ENCODE data around the gene GLMP. TPM values are rescaled to one million over a fixed set of nuclear protein-coding genes. Genes with fewer than 3 reads are reported as not detected.

Gene GLMP, protein sequence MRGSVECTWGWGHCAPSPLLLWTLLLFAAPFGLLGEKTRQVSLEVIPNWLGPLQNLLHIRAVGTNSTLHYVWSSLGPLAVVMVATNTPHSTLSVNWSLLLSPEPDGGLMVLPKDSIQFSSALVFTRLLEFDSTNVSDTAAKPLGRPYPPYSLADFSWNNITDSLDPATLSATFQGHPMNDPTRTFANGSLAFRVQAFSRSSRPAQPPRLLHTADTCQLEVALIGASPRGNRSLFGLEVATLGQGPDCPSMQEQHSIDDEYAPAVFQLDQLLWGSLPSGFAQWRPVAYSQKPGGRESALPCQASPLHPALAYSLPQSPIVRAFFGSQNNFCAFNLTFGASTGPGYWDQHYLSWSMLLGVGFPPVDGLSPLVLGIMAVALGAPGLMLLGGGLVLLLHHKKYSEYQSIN
- total RNA-seq (ENCODE audit: unreplicated experiment), result 97.2 TPM
- long read RNA-seq, transcript GLMP-201 (6 exons, 1,604 nt), result major isoform, 27 of 71 reads
- long read RNA-seq, transcript GLMP-215 (5 exons, 1,364 nt), result minor isoform, 21 of 71 reads
- long read RNA-seq, partial matches to known transcripts, result 8 of 71 reads
- long read RNA-seq, other reads (novel, unspliced or antisense), result 13 of 71 reads

DNA sequence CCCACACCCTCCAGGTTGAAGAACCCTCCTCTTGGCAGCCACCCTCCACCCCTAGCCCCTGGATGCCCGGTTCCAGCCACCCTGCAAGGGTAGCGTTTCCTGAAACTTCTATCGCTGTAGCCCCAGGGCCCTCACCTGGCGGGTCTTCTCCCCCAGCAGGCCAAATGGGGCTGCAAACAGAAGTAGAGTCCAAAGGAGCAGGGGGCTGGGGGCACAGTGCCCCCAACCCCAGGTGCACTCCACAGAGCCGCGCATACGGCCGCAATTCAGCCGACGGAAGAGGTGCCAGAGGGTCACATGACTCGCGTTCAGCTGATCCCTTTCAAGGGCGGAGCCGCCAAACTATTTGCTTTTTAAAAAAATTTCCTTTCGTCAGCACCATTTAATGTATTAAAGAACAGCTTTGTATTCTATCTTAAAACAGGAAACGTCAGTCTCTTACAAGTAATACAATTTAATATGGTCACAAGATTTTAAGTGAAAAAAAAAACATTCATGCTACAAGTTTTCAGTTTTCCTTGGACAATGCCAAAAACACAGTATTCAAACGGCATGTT is at the start of gene GLMP:
GLMP (minus strand) TSS at position 289 of the 557 bp plus-strand sequence; CDS start at position 255, 34 bp downstream.
- no peak within 1 kb of the TSS for H3K27ac Mint-ChIP-seq (ENCODE audit: unreplicated experiment)
- H3K4me1 Mint-ChIP-seq (ENCODE audit: unreplicated experiment), result peaks cover 15% of the 10 kb centered on the region
- peak; percentile 40 for DNase-seq (ENCODE audit: low spot score)
- H3K9me3 Mint-ChIP-seq (ENCODE audit: unreplicated experiment), result no peaks in the 10 kb centered on the region
- peaks cover 8% of the 10 kb centered on the region for H3K27me3 Mint-ChIP-seq (ENCODE audit: unreplicated experiment)
- no peak for TF ChIP-seq CTCF (IDR thresholded peaks at IDR 0.05; ENCODE audit: unreplicated experiment)
- H3K4me3 Mint-ChIP-seq (ENCODE audit: unreplicated experiment), result peak within 1 kb of the TSS; percentile 91
- H3K36me3 Mint-ChIP-seq (ENCODE audit: low read depth, unreplicated experiment), result peaks cover 5% of the 10 kb centered on the region

GRCh38 chr1:156344409-156344808 is 48.9 kb upstream of the GLMP start:
- no peak overlapping the region for H3K4me3 Mint-ChIP-seq (ENCODE audit: unreplicated experiment)
- no peaks in the 10 kb centered on the region for H3K4me1 Mint-ChIP-seq (ENCODE audit: unreplicated experiment)
- H3K27ac Mint-ChIP-seq (ENCODE audit: unreplicated experiment), result no peak overlapping the region
- H3K36me3 Mint-ChIP-seq (ENCODE audit: low read depth, unreplicated experiment), result no peaks in the 10 kb centered on the region
- H3K27me3 Mint-ChIP-seq (ENCODE audit: unreplicated experiment), result peaks cover 2% of the 10 kb centered on the region
- TF ChIP-seq CTCF (IDR thresholded peaks at IDR 0.05; ENCODE audit: unreplicated experiment), result no peak
- no peak for DNase-seq (ENCODE audit: low spot score)
- H3K9me3 Mint-ChIP-seq (ENCODE audit: unreplicated experiment), result no peaks in the 10 kb centered on the region

DNA sequence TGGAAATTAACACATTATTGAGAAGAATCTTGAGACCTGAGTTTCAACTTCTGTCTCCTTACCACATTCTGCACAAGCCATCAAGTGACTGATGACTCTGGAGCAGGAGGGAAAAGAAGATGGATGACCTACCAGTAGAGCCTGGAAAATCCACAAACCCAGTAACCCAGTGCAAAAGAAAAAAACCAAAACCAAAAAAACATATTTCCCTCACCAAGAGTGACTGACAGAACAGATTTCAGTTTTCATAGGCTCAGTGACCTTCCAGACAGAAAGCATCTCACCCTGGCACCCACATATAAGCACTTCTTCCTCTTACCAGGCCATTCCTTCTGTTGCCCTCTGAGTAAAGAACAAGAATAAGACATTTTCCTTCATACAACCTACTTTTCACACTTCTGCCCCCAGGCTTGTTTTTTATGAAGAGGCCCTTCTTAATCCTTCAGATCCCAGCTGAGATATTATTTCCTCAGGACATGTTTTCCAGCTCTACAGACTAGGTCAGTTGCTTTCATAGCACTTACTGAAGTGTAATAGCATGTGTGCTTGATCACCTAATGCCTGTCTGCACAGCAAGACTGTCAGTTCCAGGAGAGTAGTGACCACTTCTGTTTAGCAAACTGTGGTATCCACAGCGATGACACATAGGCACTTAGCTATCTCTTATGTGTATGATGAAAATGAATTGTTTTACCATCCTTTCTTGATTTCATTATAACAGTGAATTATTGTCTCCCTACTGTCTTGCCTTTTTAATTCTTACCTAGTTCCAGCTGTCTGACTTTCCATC is 46.9 kb upstream of the GLMP start:
- Mint-ChIP-seq H3K4me3 (ENCODE audit: unreplicated experiment) (peak overlapping the region; percentile 1), H3K27me3 (ENCODE audit: unreplicated experiment) (peaks cover 6% of the 10 kb centered on the region), H3K9me3 (ENCODE audit: unreplicated experiment) (no peaks in the 10 kb centered on the region), H3K4me1 (ENCODE audit: unreplicated experiment) (peaks cover 8% of the 10 kb centered on the region), H3K27ac (ENCODE audit: unreplicated experiment) (no peak overlapping the region), H3K36me3 (ENCODE audit: low read depth, unreplicated experiment) (no peaks in the 10 kb centered on the region)
- DNase-seq (ENCODE audit: low spot score), result no peak
- TF ChIP-seq CTCF (IDR thresholded peaks at IDR 0.05; ENCODE audit: unreplicated experiment), result no peak

DNA sequence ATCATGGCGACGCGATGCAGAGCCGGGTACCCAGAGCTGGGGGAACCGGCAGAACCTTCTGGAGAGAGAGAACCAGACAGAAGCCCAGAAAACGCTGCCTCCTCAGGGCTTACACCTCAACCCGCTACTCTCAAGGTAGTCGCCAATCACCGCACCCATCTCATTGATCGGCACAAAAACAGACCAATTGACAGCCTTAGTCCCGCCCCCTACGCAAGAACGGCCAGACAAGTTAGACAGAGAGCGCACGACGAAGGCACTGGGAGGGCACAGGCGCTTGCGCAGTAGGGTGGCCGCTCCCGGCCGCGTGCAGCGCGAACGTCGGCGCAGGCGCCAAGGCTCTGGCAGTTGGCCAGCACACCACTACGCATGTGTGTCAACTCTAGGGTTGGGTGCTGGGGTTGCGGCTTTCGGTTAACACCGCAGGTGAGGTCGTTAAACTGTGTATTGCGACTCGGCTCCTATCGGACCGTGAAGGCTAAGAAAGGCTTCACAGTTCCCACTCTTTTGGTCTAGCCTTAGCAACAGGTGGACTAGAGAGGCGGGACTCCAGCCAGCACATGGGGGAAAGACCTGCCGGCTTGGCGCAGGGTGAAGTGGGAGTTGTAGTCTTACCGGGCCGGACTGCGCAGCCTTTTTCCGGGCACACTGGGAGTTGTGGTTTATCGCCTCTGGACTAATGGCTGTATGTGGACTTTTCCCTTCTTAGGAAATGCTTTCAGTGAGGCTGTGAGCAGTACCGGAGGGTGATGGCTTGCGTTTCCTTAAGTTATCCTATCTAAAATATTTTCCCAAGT is 42.9 kb upstream of the GLMP start, which contains the start of the genes CCT3 and TSACC:
CCT3 (minus strand) TSS at position 113 of the 797 bp plus-strand sequence; CDS start at position 5, 108 bp downstream.
TSACC (plus strand) TSS at position 347 of the 797 bp plus-strand sequence. CDS start 1,232 bp downstream, outside the sequence.
- Mint-ChIP-seq H3K4me3 (ENCODE audit: unreplicated experiment) (peak within 1 kb of the TSS; percentile 99), H3K36me3 (ENCODE audit: low read depth, unreplicated experiment) (peaks cover 11% of the 10 kb centered on the region), H3K27me3 (ENCODE audit: unreplicated experiment) (peaks cover 10% of the 10 kb centered on the region), H3K4me1 (ENCODE audit: unreplicated experiment) (peaks cover 24% of the 10 kb centered on the region), H3K9me3 (ENCODE audit: unreplicated experiment) (no peaks in the 10 kb centered on the region), H3K27ac (ENCODE audit: unreplicated experiment) (peak within 1 kb of the TSS; percentile 43)
- TF ChIP-seq CTCF (IDR thresholded peaks at IDR 0.05; ENCODE audit: unreplicated experiment), result no peak
- peak; percentile 99 for DNase-seq (ENCODE audit: low spot score)

Data from endothelial cell (in vitro differentiated cells).